Upper lobe of right lung (tissue), 1 donor: Measurements from ENCODE around the gene FBLN1. TPM values are rescaled to one million over a fixed set of nuclear protein-coding genes. Genes with fewer than 3 reads are reported as not detected.
A peak's percentile ranks its signal among the peaks of the same experiment; 100 is the strongest.
"Not testable (repeated sequence)": the region's sequence is repeated elsewhere in the genome, so short reads cannot be mapped to it uniquely, and the experiment has no call there.

ENCODE experiments used
- ATAC-seq: fragments of 200-7000 bp; cut with Tn5 transposase; one replicate; pipeline ENCODE4 v1.9.1; 2020; ENCODE audit warnings: mild to moderate bottlenecking, moderate library complexity
- DNase-seq: peaks from one replicate; pipeline ENCODE4 v3.0.0-alpha.2; 2020
- H3K27ac ChIP-seq: fragments of 200-600 bp; one replicate; pipeline ENCODE4 v1.8.0; 2022
- H3K27me3 ChIP-seq: fragments of 200-600 bp; one replicate; pipeline ENCODE4 v1.8.0; 2022; ENCODE audit warnings: mild to moderate bottlenecking
- H3K36me3 ChIP-seq: fragments of 200-600 bp; one replicate; pipeline ENCODE4 v1.8.0; 2022
- H3K4me1 ChIP-seq: fragments of 200-600 bp; one replicate; pipeline ENCODE4 v1.8.0; 2022
- H3K4me3 ChIP-seq: fragments of 200-600 bp; one replicate; pipeline ENCODE4 v1.8.0; 2022; ENCODE audit warnings: mild to moderate bottlenecking
- H3K9me3 ChIP-seq: fragments of 200-600 bp; one replicate; pipeline ENCODE4 v1.8.0; 2022
- intact Hi-C: fragments of 100-400 bp; cut with DNase I; formaldehyde crosslinking; loops from one replicate; pipeline ENCODE4 v1.11.0; 2022
- total RNA-seq: library from RNA; stranded (reverse); fragmentation: NEBNext Ultra II Directional; extraction: Animal tissue kit (Norgen Biotek cat#: 25700); gene quantifications from one replicate; pipeline ENCODE4 v1.2.1, GENCODE V29; 2021
- TF ChIP-seq, protein P1 (sequence below): fragments of 200-600 bp; IDR thresholded peaks from one replicate; pipeline ENCODE4 v1.8.0; 2022; ENCODE audit warnings: antibody characterized with exemption
- donor health status: DM: no; HTN: yes; CAD: no; lungs with severe emphysema.

Gene FBLN1
- total RNA-seq, 1 donor from 2014 or later, result 272 TPM

DNA sequence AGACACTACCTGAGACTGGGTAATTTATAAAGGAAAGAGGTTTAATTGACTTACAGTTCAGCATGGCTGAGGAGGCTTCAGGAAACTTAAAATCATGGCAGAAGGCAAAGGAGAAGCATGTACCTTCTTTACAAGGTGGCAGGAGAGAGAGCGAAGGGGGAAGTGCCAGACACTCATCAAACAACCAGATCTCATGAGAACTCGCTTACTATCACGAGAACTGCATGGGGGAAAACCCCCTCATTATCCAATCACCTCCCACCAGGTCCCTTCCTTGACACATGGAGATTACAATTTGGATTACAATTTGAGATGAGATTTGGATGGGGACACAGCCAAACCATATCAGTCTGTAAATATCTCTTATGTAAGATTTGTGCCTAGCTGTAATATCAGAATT is 118.0 kb downstream of the FBLN1 start:
- no peak for ATAC-seq

DNA sequence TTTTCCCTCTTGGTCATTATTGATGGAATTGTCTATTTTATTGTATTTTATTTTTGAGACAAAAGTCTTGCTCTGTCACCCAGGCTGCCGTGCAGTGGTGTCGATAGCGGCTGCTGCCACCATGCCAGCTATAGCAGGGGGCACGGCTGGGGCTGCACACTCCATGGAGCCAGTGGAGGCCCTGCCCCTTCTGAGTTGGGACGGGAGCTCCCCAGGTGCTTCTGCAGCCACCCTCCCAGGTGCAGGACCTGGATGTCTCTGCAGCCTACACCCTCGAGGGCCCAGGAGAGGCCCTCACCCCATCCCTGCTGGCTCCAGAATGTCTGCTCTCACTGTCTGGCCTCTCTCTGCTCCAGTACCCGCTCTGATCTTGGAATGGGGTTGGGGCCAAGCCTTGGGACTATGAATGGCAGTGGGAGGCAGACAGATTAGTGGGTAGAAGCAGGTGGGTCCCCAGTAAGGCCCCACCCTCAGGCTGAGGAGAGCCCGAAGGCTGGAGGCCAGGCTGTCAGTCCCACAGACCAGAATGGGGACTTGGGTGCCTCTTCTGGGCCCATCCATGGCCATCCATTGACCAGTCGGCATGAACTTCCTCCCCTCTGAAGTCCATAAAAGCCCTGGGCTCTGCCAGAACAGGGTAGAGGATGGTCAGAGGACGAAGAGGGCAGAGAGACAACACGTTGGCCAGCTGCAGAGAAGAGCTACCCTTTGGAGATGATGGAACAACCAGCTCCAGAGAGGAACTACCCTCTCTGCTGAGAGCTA is 119.3 kb downstream of the FBLN1 start:
- H3K27ac ChIP-seq, result no peak overlapping the region
- no peaks in the 10 kb centered on the region for H3K27me3 ChIP-seq
- H3K4me3 ChIP-seq, result no peak overlapping the region
- no peaks in the 10 kb centered on the region for H3K36me3 ChIP-seq
- intact Hi-C loops, result no loop called here
- DNase-seq (peak; percentile 45), ATAC-seq (no peak)
- H3K4me1 ChIP-seq, result peaks cover 3% of the 10 kb centered on the region
- TF ChIP-seq, protein P1, sequence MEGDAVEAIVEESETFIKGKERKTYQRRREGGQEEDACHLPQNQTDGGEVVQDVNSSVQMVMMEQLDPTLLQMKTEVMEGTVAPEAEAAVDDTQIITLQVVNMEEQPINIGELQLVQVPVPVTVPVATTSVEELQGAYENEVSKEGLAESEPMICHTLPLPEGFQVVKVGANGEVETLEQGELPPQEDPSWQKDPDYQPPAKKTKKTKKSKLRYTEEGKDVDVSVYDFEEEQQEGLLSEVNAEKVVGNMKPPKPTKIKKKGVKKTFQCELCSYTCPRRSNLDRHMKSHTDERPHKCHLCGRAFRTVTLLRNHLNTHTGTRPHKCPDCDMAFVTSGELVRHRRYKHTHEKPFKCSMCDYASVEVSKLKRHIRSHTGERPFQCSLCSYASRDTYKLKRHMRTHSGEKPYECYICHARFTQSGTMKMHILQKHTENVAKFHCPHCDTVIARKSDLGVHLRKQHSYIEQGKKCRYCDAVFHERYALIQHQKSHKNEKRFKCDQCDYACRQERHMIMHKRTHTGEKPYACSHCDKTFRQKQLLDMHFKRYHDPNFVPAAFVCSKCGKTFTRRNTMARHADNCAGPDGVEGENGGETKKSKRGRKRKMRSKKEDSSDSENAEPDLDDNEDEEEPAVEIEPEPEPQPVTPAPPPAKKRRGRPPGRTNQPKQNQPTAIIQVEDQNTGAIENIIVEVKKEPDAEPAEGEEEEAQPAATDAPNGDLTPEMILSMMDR, result no peak
- H3K9me3 ChIP-seq, result no peaks in the 10 kb centered on the region

More for the DNA sequence above, 118.0 kb downstream of the FBLN1 start:
- H3K4me3 ChIP-seq, result no peak overlapping the region
- no peaks in the 10 kb centered on the region for H3K36me3 ChIP-seq
- H3K9me3 ChIP-seq, result no peaks in the 10 kb centered on the region
- TF ChIP-seq, protein P1, result no peak
- intact Hi-C loops, result no loop called here
- H3K27ac ChIP-seq, result no peak overlapping the region
- DNase-seq, result no peak
- H3K27me3 ChIP-seq, result no peaks in the 10 kb centered on the region
- H3K4me1 ChIP-seq, result peaks cover 3% of the 10 kb centered on the region

DNA sequence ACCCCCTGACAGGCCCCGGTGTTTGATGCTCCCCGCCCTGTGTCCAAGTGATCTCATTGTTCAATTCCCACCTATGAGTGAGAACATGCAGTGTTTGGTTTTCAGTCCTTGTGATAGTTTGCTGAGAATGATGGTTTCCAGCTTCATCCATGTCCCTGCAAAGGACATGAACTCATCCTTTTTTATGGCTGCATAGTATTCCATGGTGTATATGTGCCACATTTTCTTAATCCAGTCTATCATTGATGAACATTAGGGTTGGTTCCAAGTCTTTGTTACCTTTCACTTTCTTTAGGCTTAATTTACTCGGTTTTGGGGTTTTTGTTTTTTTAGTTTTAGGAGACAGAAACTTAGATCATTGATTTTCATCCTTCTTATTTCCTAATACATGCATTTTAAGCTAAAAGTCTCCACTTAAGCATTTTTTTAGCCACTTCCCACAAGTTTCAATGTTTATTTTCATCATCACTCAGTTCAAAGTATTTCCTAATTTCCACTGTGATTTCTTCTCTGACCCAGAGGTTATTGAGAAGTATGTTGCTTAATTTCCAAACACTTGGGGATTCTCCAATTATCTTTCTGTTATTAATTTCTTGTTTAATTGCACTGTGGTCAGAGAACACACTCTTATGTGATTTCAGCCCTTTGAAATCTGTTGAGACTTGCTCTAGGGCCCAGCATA is 120.9 kb downstream of the FBLN1 start:
- DNase-seq, H3K27me3 ChIP-seq, intact Hi-C loops, H3K36me3 ChIP-seq, H3K27ac ChIP-seq, H3K9me3 ChIP-seq, H3K4me3 ChIP-seq, H3K4me1 ChIP-seq, ATAC-seq: not testable (repeated sequence)

DNA sequence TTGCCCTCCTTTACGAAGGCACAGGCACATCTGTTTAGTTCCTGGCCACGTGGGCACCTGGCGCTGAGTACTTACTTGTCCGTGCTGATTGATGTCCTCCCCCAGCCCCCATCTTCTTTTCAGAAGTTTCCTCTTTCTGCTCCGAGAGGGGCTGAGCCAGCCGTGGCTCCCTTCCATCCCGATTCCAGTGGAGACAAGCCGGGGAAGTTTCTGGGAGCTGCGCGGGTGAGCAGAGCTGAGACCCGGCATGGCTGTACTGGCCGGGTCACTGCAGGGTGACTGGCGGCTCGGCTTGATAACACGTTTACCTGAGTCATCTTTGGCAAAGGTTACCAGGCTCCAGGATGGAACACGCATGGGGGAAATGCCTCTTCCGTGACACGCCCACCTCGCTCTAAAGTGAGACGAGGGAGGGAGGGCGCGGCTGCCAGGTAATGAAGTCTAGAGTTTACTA is 123.5 kb downstream of the FBLN1 start:
- Histone ChIP-seq H3K27ac (no peak overlapping the region), H3K36me3 (no peaks in the 10 kb centered on the region), H3K27me3 (peaks cover 2% of the 10 kb centered on the region), H3K4me1 (peaks cover 3% of the 10 kb centered on the region), H3K9me3 (no peaks in the 10 kb centered on the region), H3K4me3 (no peak overlapping the region)
- ATAC-seq, result peak; percentile 65
- TF ChIP-seq, protein P1, result no peak
- intact Hi-C loops, result no loop called here
- DNase-seq, result peak; percentile 67

DNA sequence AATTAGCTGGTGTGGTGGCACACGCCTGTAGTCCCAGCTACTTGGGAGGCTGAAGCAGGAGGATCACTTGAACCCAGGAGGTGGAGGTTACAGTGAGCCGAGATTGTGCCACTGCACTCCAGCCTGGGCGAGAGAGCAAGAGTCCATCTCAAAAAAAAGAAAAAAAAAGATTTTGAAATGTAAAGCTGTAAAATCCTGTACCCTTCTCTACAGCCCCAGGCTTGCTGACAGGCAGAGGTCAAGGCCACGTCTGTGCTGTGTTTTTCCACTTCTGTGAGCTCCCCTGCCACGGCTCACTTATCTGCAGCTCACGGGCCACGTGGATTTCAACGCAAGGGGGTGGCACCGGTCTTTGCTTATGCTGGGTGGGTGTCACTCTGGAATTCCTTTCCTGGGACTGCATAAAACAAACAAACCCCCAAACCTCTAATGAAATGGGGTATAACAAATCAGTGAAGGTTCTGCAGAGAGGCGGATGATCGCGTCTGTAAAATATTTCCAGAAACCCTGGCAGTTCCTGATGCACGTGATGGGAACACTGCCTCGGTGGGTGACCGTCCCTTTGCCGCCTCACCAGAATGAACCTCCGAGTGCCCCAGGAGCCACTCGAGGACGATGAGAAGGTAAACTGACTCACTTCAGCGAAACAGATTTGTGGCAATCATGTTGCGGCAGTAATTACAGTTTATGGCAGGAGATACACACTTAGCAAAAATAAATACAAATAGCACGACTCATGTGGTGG is 125.0 kb downstream of the FBLN1 start:
- intact Hi-C loops, result no loop called here

More for the DNA sequence above, 125.0 kb downstream of the FBLN1 start:
- TF ChIP-seq, protein P1, result no peak
- Histone ChIP-seq H3K9me3 (no peaks in the 10 kb centered on the region), H3K27me3 (peaks cover 4% of the 10 kb centered on the region), H3K36me3 (no peaks in the 10 kb centered on the region), H3K27ac (no peak overlapping the region), H3K4me1 (peaks cover 3% of the 10 kb centered on the region), H3K4me3 (no peak overlapping the region)
- DNase-seq (peak; percentile 31), ATAC-seq (no peak)
